GM21360 (cell line): ENCODE results near the gene ADGRA1.

Experiments used
- ATAC-seq: cut with Tn5 transposase; IDR thresholded peaks from one replicate; pipeline ENCODE4 v1.9.1; 2021; ENCODE audit warnings: mild to moderate bottlenecking, moderate library complexity; ENCODE audit not compliant: unreplicated experiment

Gene ADGRA1

DNA sequence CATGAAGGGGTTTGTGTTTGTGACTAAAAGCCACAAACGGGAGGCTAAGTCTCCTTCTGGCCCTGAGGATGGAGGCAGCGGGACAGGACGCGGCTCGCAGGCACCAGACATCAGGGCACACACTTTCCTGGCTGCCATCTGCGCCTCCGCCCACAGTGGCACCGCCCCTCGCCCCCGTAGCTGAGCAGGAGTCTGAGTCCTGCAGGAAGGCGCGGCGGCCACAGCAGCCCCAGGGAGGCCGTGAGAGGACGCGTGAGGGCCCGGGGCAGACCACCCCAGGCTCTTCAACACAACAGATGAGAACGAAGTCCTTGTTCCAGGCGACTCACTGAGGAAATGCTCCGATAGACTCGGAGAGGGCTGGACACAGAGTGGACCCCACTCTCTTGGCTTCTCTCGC lies 6.6 kb downstream of the ADGRA1 start:
- no peak for ATAC-seq

DNA sequence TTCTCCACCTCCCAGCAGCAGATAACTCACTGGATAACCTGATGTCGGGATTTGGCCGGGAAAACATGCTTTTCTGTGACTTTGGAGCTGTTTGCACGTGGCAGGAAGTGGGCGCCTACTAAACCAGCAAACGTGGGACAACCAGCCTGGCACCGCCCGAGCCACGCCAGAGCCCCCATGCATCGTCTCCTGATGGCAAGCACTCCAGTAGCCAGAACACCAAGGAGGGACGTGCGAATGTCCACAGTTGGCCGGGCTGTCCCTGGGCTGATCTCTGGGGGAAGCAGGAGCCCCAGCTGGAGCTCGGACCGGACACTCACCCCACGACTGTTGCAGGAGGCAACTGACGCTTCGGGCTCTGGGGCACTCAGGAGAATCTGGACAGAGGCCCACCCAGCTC lies 7.1 kb downstream of the ADGRA1 start:
- ATAC-seq, result no peak

DNA sequence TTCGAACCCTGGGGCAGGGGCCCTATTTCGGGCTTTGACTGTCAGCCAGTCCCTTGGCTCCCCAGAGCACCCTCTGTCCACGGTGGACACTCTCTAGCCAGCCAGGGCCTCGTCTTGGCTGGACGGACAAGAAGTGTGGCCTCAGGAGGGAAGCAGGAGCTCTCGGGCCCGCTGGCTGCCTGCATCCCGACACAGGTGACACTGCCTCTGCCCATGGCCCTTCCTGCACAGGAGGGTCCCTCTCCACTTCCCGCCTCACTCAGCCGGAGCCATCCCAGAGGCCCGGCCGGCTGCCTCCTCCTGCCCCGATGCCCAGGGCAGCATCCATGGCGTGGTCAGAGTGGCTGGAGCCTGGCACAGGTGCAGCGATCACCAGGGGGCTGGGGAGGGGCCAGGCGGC lies 7.9 kb downstream of the ADGRA1 start:
- no peak for ATAC-seq

DNA sequence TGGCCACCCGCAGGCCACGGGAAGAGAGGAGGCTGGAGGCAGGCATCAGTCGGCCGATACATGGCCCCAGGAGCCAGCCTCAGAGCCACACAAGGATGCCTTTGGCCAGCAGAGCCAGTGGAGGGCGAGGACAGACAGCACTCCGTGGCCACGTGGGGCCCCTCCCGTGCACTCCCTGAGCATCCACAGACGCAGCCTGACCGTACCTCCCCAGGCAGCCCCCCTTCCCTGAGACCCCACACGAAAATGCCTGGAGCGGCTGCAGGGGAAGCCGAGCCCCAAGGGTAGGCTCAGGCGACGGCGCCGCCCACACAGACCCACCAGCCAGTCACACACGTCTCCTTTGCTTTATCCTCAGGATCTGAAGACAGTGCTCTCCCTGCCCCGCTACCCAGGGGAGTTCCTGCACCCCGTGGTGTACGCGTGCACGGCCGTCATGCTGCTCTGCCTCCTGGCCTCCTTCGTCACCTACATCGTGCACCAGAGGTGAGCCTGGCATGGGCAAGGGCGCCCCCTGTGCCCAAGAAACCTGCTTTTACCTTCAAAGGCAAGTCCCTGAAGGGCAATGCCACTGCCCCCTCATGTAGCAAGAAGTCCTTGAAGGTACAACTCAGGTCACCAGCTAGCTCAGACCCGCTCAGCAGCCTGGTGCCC lies 9.0 kb downstream of the ADGRA1 start:
- ATAC-seq, result no peak

DNA sequence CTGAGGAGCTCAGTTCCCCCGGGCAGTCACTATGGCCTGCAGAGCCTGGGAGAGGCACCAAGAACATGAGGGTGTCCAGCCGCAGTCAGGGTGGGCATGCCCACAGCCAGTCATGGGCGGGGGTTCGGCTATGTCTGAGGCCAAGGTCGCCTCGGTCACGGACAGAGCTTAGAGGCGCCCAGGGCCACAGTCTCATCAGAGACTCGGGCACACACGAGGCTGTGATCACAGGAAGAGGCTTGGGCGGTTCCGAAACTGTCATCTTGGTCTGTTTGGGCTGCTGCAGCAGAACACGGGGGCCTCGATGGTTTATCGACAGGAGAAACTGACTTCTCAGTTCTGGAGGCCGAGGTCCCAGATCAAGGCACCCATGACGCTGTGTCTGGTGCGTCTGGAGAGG lies 9.7 kb downstream of the ADGRA1 start:
- ATAC-seq, result no peak

DNA sequence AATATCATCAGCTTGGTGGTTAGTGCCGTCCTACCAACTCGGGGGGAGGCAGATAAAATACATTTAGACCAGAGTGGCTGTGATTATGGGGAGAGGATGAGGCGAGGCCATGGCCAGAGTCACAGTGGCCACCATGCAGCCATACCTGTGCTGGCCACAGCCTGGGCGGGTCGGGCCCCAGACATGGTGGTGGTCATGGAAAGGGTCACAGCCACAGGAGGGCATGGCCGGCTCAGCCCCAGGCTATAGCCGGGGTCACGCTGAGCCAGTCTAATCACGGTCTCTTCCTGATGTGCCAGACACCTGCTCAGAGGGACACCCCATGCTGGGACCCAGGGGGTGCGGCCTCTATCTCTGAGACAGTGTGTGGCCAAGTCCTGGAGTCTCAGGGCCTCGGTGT lies 10.2 kb downstream of the ADGRA1 start:
- no peak for ATAC-seq

DNA sequence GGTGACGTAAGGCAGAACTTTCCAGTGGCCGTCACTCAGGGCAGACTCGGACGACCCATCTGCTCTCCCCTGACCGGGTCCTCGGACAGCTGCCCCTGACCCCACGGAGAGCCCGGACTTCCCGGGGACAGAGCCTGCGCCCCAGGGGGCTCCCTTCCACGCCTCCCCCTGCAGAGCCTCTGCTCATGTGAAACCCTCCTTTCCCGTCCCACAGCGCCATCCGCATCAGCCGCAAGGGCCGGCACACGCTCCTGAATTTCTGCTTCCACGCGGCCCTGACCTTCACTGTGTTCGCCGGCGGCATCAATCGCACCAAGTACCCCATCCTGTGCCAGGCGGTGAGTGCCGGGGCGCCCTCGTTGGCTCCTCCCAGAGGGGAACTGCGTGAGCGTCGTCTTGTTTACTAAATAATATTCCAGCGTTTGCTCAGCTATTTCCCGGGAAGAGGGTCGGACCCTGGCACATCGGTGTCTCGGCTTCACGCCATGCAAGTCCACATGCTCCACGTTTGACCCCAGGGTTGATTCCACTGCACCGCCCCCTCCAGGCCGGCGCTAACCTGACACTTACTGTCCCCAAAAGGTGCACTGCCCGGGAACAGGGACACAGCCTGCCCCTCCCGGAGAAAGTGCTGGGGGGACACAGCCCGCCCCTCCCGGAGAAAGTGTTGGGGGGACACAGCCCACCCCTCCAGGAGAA lies 10.9 kb downstream of the ADGRA1 start:
- ATAC-seq, result no peak

DNA sequence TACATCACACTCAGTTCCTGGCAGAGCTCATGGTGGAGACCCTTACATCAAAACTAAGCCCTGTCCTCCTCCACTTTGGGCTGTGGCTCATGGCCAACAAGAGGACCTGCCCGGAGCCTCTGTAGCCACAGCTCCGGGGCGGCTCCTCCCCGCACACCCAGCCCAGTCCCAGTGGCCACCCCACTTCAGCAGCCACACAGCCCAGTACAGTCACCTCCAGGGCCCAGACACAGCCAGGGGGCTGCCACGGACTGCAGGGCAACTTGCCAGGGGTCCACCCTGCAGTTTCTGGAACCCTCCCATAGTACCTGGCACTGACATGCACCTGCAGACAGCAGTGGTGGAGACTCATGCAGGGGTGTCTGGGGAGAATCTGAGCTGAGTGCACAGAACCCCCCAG lies 11.8 kb downstream of the ADGRA1 start:
- ATAC-seq, result no peak

DNA sequence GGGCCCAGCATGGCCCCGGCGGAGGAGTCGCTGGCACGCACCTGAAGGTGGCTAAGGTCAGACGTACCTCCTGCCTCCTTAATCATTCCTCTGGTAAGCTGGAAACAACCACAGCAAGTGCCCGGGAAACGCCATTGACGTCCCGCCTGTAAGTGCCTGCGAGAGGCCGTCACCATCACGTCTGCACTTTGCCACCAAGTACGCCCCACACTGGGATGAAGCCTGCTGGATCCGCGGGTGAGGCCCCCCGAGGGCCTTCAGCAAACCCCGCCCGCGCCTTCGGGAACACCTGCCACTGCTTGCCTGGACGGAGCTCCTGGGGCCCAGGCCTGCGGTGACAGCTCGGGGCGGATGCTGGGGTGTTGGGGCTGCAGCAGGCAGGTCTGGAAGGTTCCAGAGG lies 12.5 kb downstream of the ADGRA1 start:
- ATAC-seq, result no peak

DNA sequence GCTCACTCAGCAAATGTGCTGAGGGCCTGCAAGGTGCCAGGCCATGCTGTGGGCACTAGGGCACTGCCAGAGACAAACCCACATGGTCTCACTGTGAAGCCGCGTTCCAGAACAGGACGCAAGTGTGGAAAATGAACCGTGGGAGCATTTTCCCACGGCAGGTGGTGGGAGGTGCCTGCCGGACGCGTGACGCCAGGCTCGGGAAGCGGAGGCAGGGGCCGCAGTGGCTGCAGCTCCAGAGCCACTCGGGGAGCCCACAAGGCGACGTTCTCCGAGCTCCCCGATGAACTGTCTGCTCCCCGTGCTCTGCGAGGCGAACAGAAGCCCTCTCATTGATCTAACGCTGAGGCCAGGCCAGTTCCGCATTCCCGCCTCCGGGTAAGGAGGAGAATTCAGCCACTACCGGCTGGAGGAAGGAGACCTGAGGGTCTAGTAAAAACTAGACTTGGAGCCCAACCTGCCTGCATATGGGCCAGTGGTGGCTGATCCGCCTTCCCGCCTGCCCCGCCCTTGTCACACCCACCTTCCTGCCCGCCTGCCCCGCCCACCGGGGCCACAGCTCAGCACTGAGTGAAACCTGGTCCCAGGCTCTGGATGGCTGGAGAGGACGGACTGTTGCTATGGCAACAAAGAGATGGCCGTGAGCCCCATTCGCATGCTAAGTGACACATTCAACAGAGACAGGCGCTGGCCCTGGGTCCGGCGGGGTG lies 13.1 kb downstream of the ADGRA1 start:
- no peak for ATAC-seq

DNA sequence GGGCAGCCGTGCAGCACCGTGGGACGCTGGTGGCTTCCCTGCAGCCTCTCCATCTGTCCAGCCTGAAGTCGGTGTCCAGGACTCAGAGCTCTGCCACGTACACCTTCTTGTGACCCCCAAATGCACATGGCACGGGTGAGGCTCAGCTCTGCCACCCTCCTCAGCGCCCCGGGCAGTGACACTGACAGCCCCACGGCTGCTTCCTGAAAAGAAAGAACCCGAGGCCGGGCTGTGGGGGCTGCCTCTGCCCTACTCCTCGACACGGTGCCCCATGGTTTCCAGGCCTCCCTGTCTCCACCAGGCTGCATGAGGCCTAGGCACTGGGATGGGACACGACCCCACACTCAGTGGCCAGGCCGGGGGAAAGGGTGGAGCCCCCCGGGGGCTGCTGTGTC lies 13.7 kb downstream of the ADGRA1 start:
- ATAC-seq, result no peak

DNA sequence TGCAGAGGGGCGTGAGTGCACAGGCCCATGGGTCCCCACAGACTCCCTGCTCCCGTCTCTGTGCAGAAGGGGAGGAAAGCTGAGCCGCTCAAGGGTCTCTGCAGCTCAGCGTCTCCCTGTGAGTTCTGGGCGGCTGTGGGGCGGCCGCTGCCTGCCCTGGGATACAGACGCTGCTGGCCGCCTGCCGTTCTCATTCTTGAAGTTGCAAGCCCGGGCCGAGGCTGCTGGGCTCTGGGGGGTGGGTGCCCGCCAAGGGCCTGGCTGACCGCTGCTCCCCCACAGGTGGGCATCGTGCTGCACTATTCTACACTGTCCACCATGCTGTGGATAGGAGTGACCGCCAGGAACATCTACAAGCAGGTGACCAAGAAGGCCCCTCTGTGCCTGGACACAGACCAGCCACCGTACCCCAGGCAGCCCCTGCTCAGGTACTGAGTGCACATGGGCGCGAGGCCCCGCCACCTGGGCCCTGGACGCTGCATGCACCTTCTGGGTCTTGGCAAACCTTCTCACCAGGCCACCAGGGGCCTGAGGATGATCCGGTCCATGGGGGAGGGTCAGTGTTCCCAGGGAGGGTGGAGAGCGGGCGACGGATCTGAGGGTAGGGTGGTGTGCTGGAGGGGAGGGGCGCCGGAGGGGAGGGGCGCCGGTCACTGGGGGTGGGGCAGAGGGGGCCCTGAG lies 14.8 kb downstream of the ADGRA1 start:
- no peak for ATAC-seq

DNA sequence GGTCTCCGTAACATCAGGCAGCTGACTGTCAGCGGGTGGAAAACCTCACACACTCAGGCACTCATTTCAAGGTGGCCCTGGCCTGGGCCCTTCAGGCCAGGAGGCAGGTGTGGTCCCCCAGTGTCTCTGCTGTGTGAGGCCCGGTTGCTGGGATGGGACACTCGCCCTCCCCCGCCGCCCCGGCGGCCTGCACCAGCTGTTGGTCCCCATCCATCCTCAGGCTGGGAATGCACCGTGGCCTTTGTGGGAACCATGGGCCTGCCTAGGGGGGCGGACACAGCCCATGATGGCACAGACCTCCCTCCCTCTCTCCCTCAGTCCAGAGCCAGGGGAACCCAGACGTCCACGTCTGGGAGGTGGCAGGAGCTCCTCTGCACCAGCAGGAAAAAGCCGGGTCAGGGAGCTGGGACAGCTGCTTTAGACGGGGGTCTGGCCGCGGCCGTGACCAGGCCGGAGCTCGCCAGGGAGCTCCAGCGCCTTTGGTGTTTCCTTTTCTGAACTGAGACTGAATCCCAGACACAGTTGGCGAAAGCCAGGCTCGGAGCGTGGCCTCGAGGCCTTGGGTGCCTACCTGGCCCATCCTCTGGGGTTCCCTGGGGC lies 15.7 kb downstream of the ADGRA1 start:
- no peak for ATAC-seq

DNA sequence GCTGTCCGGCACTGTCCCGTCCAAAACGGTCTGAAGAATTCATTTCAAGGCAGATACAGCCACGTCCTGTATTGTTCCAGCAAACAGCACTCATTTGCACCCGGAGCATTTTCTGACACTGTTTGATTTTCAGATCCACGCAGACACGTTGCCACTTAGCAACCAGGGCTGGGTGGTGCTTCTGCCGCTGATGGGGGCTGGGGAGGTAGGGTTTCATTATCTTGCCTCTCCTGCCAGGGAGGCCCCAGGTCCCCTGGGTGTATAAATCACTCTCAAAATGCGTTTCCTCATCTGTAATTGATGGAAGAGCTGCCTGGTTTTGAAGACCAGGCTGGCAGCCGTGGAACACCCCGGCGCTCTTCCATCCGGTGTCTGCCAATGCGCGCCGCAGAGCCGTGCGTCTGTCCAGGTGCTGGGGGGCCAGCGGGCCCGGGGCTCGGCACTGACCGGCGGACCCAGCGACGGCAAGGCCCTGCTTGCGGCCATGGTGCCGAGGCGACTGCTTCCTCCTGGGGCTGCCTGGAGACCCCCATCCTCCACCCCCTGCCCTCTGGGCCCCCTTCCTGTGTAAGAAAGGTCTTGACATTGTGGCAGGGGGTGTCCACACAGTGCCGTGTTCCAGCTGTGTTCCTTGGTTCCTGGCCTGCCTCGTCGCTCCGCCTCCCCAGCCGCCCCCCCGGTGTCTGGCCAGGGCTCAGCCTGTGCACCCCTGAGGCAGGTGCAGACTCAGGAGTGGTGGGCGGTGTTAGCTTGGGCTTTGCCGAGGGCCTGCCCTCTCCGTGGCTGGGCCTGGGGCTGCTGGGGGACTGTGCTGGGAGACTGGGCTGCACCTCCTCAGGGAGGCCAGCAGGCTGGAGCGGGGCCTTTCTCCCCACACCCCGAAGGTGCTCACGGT lies 16.6 kb downstream of the ADGRA1 start:
- ATAC-seq, result no peak

DNA sequence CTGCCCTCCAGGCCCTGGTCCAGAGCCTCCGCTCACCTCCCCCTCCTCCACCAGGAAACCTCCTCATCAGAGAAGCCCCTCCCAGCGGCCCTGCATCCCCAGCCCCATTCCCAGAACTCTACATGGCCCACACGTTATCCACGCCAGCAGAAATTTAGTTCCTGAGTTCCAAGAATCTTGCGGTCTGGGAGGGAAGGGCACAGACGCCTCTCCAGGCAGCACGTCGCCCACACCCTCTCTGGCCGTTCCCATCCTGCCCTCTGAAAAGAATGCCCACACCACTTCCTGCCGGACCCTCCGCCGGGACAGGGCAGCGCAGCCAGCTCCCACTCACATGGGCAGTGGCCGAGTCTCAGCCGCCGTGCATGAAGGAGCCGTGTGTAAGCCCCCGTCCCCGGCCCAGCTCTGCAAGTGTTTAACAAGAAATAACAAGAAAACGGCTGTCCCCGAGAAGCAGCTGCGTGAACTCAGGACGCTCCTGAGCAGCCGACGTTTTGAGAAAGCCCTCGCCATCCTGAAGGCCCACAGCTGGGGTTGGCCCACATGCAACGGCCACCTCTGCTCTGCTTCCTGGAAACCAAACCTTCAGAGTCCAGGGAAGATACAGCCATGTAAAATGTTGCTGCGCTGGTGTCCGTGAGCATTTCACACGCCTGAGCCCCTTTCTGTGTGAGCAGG lies 17.4 kb downstream of the ADGRA1 start:
- no peak for ATAC-seq

DNA sequence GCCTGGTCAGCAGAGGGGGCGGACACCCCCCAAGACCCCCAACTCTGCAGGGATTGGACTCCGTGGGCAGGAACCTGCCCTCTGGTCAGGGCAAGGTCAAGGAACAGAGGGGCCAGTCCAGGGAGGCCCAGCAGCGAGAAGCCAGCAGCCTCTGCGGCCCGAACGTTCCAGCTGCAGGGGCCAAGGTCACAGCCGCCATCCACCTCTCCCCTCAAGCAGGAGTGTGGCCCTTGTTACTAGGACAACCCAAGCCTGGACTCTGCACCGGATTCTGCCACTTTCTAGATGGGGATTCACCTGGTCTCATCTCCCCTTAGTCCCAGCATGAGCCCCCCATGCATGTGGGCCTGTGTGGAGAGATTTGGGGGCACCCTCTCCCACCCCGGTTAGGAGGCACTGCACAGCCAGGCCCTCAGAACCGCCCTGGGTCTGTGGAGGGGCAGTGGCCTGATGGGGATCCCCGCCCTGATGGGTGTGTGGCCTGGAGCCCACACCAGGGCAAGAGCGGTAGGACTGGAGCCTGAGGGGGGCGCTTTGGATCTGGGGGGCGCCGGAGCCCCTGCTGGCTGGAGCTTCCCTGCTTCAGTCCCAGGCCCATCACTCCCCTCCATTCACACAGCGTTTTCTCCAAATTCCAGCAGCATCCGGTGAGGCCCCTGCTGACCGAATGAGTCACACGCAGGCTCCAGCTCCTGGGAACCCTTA lies 18.1 kb downstream of the ADGRA1 start:
- ATAC-seq, result no peak

DNA sequence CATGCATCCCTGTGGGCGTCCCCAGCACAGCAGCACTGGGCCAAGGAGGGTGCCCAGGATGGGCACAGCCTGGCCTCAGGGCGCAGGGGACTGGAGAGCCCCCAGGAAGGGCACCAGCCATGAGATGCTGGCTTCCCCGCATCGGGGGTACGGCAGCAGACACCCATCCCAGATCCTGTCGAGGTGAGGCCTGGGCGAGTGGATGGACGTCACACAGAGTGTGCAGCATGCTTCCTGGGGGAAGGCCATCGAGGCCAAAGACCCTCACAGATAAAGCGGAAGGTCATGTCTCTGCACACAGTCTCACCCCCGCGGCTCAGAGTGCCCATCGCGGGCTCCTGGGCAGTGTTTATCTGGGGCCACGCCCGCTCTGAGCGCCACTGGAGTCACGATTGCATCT lies 18.8 kb downstream of the ADGRA1 start:
- ATAC-seq, result no peak

DNA sequence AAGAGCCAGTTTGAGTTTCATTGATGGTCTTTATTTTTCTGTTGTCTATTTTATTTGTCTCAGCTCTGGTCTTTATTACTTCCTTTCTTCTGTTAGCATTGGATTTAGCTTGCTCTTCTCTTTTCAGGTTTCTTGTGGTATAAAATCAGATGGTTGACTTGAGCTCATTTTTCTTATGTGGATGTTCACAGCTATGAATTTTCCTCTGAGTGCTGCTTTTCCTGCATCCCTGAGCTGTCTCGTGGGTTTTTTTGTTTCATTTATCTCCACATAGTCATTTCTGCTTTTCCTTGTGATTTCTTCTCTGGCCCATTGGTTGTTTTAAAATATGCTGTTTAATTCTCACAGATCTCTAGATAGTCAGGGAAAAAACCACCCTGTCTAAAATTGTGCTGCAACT lies 19.7 kb downstream of the ADGRA1 start:
- ATAC-seq, result no peak

DNA sequence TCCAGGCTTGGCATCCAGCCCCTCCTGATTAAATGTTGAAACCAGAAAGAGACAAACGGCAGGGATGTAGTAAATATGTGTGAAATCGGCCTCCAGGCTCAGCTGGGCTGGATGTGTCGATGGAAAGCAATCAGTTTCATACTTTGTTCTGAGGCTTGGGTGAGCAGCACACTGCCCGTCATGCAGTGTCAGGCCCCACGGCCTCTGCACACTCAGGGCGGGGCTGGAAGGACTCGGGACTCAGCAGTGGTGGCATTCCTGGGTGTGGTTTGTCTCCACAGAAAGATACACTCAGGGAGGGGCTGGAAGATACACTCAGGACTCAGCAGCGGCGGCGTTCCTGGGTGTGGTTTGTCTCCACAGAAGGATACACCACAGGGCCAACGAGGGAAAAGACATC lies 22.0 kb downstream of the ADGRA1 start:
- ATAC-seq, result no peak
